Activated T-helper 1 cell treated with anti-CD3 and anti-CD28 coated beads, Interleukin-2, amount 50 U/mL, for 16 hours (primary cell): ENCODE data around the gene DCTN4.
"Not testable (repeated sequence)": the region's sequence is repeated elsewhere in the genome, so short reads cannot be mapped to it uniquely, and the experiment has no call there.

Source experiments
- DNase-seq, 2 donors: peaks; one replicate each; pipeline ENCODE4 v3.0.0-alpha.2; 2020; ENCODE audit warnings: low read depth in 1 of 2, low spot score in 1 of 2

Gene DCTN4

DNA sequence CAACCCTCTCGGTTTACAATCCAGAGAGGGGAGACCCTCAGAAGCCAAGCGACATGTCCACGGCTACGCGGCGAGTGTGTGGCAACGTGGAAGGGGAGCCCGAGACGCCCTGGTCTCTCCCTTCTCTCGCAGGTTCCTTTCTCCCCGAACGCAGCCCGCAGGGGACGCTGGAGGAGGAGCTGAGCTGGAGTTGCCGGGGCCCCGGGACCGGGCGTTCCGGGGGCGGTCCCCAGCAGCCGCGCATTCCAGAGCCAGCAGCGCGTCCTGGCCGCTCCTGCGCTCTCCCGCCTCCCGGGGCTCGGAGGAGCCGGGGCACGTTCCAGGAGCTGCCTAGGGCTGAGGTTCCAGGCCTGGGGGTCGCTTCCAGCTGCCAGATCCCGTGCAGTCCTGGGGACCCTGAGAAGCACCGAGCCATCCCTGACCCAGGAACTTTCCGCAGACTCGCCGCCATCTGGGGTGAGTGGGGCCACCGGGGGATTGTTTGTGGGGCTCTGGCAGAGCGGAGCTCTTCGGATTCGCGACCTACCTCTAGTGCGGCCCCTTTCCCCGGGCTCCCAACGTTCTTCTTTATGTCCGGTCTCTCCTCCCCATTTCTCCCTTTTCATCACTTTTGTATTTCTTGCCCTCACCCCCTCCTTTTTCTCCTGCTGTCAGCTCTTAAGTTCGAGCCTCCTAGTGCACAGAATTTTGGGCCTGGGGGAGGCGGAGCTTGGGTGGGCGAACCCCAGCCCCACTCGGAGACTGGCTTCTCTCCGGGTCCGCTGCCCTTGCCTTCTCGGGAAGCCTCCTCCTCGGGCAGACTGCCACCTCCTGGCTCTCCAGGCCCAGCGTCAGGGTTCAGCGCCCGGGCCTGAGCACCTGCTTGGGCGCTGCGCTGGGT, 19.9 kb upstream of the DCTN4 start, which contains the start of gene SMIM3:
SMIM3 (plus strand) TSS at position 241 of the 880 bp plus-strand sequence. CDS start 16,684 bp downstream, outside the sequence.
- DNase-seq, result peak; percentile 35 to 51

DNA sequence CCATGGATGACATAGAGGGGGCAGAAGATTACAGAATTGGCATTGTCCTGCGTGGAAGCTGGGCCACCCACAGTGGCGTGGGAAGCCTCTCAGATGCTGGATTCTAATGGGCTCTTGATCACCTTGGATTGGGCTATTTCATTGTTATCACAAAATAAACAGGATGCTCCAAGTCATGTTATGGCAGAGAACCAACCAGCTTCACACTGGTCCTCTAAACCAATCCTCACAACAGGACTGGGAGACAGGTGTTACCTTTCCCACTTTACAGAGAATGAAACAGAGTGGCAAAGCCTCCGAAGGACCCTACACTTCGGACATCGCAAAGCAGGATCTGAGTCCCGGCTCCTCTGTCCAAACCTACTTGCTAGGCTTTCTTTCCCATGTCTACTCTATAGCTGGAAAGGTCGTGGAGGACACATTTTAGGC, 19.3 kb upstream of the DCTN4 start:
- no peak for DNase-seq

DNA sequence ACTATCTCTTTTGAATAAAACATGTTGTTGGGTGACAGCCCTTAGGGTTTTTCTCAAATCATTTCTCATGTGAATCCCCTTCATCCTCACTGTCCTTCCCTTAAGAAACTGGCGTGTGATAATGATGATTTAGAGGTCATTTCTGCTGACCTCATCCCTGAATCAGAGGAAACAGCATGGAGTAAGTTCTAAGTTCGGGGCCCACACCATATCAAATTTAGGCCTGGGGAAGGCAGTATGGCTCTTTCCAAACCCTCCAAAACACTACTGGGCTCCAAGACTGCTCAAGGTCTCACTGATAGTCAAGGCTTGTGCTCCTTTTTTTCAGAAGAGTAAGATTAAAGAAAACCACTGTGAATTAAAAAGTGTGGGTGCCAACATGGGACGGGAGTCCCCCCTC, 18.9 kb upstream of the DCTN4 start:
- DNase-seq, result no peak

DNA sequence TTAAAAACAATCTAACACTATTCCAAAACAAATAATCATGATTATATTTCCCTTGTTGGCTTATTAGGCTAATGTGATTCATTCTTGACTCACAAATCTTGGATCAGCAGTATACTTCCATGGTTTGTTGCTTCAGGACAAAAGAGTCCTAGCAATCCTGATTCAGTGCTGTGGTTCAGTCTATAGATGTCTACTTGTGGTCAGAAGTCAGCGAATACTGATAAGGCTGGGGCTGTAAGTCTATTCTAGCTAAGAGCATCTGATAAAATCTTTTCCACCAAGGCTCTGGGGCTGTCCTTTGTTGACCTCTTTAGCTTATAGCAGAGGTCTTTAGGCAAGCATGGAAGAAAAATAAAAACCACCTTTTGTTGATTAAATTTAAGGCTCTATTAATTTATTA, 15.3 kb upstream of the DCTN4 start:
- no peak for DNase-seq

DNA sequence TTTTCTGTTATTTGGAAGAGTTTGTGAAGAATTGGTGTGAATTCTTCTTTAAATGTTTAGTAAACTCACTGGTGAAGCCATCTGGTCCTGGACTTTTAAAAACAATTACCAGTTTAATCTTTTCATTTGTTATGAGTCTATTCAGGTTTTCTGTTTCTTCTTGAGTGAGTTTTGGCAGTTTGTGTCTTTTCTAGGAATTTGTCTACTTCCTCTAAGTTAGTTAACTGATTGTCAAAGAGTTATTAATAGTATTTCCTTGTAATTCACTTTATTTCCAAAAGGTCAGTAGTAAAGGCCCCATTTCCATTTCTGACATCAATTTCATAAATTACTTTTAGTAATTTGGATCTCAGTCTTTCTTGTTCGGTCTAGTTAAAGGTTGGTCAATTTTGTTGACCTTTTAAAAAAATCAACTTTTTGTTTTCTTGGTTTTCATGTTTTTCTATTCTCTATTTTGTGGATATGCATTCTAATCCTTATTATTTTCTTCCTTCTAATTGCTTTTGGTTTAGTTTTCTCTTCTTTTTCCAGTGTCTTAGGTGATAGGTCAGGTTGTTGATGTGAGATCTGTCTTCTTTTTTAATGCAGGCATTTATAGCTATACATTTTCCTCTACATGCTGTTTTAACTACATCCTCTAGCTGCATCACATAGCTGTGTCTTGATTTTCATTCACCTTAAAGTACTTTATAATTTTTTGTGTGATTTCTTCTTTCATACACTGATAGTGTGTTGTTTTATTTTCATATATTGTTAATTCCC, 12.4 kb upstream of the DCTN4 start:
- no peak for DNase-seq

DNA sequence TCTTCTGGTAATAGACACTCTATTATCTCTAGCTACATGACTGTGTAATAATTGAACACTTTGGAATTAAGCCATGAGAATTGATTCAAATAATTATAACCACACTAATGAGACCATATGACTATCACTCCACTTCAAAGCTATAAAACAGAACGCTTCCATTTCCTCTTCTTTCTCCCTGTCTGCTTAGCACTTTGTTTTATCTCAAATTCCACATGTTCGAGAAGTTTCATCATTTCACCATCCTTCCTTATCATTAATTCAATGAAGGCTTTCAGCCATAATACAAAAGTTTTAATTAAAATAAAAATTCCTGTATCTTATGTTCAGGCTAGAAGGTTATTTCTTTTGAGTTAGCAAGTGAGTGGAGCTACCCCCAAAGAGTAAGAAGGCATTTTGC, 7.4 kb upstream of the DCTN4 start:
- DNase-seq, result no peak

DNA sequence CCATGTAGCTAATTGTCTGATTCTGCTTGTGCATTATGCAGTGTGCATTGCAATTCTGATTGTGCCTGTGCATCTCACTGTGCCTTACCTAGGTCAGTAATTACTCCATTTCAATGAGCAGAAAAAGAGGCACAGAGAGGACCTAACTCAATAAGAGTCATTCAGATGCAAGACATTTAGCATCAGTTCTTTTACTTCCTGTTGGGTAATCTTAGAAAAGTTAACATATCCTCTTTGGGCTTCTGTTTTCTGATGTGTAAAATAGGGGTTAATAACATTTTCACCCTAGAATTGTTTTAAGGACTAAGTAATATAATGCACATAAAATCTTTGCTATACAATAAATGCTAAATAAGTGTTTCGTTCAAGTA, 7.0 kb upstream of the DCTN4 start:
- DNase-seq, result no peak

DNA sequence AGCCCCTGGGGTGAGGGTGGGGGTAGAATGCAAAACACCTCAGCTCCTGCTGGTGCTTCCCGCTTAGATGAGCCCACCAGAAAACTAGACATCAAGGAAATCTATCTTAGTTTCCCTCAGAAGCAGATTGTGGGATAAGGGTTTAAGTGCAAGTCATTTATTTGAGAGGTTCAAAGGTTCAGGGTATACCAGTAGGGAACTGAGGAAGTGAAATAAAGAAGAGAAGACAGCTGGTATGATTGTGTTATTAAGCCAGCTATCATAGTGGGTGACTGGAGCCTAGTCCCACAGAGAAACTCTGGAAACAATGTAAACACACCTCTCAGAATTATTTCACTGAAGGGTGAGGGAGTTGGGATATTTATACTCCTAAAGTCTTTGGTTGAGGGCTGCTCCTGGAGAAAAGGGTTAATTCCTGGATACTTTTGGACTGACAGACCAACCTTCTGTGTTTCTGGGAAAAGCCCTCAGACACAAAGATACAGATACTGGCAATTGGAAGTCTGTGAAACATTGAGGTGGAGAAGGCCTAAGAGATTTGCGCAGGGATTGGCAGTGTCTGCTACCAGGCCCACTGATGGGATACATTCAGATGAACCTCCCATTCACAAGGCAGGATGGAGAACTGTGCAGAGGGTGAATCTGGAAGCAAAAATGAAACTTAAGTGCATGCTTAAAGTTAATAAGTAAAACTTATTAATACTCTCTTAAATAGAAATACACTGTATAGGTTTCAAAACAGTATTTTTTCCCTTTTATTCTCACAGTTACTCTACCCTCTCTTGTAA, 6.4 kb upstream of the DCTN4 start:
- no peak for DNase-seq

DNA sequence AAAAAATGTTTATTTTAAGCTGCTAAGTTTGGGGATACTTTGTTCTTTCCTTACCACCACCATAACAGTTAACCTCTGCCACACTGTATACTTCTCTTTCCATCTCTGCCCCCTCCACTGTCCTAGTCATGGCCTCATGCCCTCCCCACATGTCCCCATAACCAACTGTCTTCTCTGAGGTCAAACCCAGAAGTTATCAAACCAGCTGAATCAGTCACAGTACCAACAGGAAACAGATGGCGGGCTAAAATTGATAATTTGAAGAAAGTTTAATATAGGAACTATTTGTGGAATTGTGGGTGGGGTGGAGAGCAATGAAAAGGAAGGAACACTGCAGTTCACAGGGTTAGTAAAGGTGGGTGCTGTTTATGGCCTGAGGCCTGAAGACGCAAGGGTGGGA, 5.7 kb upstream of the DCTN4 start:
- DNase-seq, result no peak

DNA sequence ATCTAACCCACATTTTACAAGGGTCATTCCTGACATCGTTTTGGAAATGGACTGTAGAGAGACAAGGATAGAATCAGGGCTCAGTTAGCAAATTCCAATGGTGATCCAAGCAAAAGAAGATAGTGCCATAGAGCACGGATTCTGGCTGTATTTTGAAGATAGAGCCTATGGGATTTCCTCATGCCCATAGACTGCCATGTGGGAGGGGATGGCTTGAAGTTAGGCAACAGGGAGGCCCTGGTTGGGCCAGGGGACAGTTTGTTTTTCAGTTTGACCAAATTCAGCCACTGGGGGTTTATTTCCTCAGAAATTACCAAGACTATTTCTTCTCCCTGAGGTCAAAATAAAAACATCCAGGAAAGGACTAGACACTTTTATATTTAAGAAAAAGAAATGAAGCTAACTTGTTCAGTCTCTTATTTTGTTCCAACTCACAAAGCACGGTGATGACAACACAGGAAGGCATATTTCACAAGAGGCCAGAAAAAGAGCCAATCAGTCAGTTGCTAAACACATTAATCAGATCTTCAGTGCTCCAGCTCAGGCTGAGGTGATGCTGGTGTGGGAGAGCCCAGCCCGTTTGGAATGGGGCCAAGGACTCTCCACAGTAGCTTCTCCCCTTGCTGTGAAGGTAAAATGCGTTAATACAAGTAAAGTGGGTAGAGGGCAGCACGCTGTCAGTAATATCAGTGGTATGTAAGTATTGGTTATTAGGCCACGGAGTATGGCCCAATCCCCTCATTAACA, 4.4 kb upstream of the DCTN4 start:
- DNase-seq, result no peak

DNA sequence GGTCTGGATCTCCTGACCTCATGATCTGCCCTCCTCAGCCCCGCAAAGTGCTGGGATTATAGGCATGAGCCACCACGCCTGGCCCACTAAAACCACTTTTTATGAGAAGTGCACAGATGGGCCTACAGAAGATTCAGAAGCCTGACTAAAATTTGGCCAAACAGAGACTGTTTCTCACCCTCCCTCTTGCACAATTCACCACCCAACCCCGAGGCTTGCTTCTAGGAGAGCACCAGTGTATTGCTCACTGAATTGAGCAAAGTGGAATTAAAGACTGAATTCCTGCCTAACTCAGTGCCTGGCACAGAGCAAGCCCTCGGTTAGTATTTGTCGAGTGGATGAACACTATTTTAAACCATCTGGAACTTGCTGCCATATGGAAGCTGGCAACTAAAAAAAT, 3.4 kb upstream of the DCTN4 start:
- no peak for DNase-seq

DNA sequence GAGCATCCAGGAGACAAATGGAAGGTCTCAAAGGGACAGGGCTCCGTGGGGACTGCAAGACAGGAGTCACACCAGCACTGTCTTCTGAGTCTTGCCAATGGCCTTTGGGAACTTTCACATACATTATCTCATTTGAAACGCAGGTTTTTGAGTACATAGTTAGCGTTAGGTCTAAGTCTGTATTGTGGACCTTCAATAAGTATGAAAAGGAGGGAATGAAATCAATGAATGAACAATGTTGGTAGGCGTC, 442 bp upstream of the DCTN4 start:
- no peak for DNase-seq

DNA sequence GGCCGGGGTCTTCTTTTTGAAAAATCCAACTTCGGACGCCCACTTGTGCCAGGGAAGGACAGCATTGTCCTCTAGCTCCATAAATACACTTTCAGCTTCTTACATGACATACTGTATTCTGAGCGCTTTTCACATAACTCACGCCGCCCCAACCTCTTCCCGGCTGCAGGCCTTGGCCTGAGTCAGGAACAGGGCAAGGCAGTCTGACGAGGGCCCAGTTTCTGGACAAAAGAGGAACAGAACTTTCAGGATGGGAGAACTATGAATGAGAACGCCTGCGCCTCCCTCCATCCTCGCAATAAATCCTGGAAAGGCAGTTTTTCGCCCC, 650 bp downstream of the DCTN4 start:
- no peak for DNase-seq

DNA sequence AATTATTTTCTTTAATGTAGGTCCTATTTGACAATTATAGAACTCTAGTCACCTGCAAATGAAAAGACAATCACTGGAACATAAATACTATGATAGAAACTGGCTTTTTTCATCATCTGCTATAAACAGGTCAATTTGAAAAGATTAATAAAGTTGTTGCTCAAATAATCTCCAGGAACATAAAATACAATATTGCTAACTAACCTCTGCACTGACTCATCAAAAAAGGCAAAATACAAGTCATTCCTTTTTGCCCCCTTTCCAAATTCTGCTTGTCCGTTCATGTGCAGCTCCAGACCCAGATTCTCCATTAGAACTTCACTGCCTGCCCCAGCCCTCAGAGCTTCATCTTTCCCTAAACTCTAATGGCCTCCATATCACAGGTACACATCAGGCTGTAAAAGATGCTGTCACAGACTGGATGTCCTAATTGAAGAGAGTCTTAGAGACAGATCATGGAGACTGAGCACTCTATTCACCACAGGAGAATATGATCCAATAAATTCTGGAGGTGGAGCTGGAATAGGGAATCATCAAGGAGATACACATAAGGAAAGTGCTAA, 1.6 kb downstream of the DCTN4 start:
- DNase-seq, result no peak

DNA sequence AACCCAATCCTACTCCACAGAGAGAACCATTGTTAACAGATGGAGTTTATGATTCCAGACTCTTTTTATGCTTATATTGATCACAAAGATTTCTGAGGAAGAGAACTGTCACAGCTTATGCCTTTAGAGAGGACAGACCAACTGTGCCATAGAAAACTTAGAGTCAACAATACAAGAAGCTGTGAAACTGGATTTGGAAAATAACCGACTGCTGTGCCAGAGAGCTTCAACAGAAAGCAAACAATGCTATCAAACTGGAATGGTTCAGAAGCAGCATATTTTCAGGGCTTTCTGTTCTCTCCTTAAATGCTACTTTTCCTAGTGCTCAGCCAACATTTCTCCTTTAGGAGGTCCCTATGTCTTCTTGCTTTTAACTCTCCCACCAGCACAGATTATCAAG, 5.0 kb downstream of the DCTN4 start:
- no peak for DNase-seq

DNA sequence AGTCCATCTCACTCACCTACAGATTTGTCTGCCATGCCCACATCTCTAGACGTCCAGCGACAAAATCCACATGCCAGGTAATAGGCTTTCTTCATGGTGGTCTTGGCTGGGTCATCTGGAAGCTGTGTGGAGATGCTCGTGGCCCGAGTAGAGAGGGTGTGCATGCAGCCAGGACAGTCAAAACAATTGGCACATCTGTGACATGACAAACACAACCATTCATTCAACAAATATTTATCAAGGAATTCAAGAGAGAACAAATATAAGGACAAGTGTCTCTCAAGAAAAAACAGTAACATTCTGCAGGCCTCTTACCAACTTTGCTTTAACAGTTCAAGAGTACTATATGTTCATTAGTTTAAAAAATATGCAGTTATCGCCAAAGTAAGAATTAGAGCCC, 5.4 kb downstream of the DCTN4 start:
- no peak for DNase-seq

DNA sequence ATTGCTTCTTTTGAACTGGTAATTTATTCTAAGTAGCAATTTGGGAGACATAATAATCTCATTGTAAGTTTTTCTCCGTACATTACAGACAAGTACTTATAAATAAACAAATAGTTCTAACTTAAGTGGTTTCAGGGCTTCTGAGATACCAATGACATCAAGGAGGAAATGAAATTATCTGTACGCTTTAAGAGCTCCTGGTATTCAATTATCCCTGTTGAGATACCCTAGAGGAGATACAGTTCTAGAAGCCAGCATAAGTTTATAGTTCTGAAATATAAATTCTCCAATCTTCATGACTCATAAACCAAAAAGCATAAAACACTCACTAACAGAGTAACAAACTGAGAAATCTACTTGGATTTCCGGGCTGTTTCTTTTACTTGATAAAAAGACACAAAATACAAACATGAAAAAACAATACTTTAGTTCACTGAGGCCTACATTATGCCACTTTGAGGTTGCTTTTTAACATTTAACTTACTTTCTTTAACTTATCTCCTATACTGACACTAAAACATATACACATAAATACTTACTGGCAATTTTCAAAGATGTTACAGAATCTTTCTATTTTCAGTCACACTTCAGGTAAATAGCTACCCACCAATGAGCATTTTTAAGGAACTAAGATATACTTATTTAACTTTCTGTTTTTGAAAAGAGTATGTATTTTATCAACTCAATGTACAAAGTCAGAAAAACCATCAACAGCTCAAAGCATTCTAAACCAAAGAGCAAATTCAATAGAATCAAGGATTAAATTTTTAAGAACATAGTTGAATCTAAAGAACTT, 7.5 kb downstream of the DCTN4 start:
- no peak for DNase-seq

DNA sequence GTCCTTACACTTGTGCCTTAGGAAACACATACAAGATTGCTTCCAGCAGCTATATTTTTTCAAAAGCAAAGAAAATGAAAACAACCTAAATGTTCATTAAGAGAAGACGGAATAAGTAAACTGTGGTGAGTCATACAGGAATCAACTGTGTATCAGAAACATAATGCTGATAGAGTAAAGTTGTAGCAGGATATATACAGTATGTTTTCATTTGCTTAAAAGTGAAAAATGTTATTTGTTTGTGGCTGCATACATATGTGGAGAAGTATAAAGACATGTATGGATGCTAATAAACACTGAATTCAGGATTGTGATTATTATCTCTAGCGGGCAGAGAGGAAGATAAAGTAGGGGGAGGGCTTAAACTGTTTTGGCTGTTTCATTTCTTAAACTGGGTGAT, 8.3 kb downstream of the DCTN4 start:
- no peak for DNase-seq

DNA sequence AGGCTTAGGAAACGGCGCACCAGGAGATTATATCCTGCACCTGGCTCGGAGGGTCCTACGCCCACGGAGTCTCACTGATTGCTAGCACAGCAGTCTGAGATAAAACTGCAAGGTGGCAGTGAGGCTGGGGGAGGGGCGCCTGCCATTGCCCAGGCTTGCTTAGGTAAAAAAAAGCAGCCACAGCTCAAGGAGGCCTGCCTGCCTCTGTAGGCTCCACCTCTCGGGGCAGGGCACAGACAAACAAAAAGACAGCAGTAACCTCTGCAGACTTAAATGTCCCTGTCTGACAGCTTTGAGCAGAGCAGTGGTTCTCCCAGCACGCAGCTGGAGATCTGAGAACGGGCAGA, 15.7 kb downstream of the DCTN4 start:
- DNase-seq, result not testable (repeated sequence)

DNA sequence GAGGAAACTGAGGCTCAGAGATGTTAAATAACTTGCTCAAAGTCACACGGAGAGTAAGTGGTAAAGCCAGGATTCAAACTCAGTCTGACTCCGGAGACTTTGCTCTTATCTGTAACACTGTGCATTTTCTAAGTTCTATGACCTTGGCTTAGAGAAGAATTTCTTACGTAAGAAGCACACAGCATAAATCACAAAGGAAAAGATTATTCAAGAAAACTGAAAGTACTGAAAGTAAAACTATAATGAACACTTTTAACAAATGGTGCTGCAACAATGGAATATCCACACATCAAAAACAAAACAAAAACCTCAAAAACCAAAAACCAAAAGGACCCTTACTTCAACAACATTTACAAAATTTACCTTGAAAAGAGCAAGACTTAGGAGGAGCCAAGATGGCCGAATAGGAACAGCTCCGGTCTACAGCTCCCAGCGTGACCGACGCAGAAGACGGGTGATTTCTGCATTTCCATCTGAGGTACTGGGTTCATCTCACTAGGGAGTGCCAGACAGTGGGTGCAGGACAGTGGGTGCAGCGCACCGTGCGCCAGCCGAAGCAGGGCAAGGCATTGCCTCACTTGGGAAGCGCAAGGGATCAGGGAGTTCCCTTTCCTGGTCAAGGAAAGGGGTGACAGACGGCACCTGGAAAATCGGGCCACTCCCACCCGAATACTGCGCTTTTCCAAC, 16.2 kb downstream of the DCTN4 start:
- not testable (repeated sequence) for DNase-seq
